HUDEP-2 (cell line): ENCODE results near the gene YKT6.
"Not testable (repeated sequence)": the region's sequence is repeated elsewhere in the genome, so short reads cannot be mapped to it uniquely, and the experiment has no call there.

Experiments
- DNase-seq, 76 experiments: peaks; one replicate each; lab custom pipeline; 2025; ENCODE audit not compliant: unreplicated experiment in 76 of 76; lab: John Stamatoyannopoulos, UW

The YKT6 gene

GRCh38 chr7:44171901-44172300 lies 28.9 kb upstream of the YKT6 start:
- not testable (repeated sequence) for DNase-seq

GRCh38 chr7:44172352-44172751 lies 28.4 kb upstream of the YKT6 start:
- no peak for DNase-seq

- no peak for DNase-seq
Measured at GRCh38 chr7:44172803-44173424, 27.9 kb upstream of the YKT6 start.

- DNase-seq, result no peak
Measured at GRCh38 chr7:44173911-44174693, 26.7 kb upstream of the YKT6 start.

GRCh38 chr7:44174694-44174948 lies 26.2 kb upstream of the YKT6 start:
- DNase-seq, result not testable (repeated sequence)

- DNase-seq, result no peak
Measured at GRCh38 chr7:44175730-44176129, 25.0 kb upstream of the YKT6 start.

GRCh38 chr7:44176486-44176885 lies 24.3 kb upstream of the YKT6 start:
- DNase-seq, result no peak

GRCh38 chr7:44177570-44178131 lies 23.1 kb upstream of the YKT6 start:
- DNase-seq, result peak in 4 of 76 experiments; percentile 2 to 16 (median 6)

- no peak for DNase-seq
Measured at GRCh38 chr7:44180631-44181030, 20.1 kb upstream of the YKT6 start.

- DNase-seq, result no peak
Measured at GRCh38 chr7:44182827-44183226, 18.0 kb upstream of the YKT6 start.

GRCh38 chr7:44183386-44183785 lies 17.4 kb upstream of the YKT6 start:
- DNase-seq, result no peak

- DNase-seq, result no peak
Measured at GRCh38 chr7:44184206-44184872, 16.4 kb upstream of the YKT6 start.

- no peak for DNase-seq
Measured at GRCh38 chr7:44184873-44185446, 15.8 kb upstream of the YKT6 start.

- DNase-seq, result no peak
Measured at GRCh38 chr7:44185729-44186128, 15.0 kb upstream of the YKT6 start.

GRCh38 chr7:44186736-44187135 lies 14.0 kb upstream of the YKT6 start:
- DNase-seq, result no peak

- no peak for DNase-seq
Measured at GRCh38 chr7:44187636-44188416, 13.0 kb upstream of the YKT6 start.

- no peak for DNase-seq
Measured at GRCh38 chr7:44188480-44189225, 12.1 kb upstream of the YKT6 start.

- DNase-seq, result no peak
Measured at GRCh38 chr7:44189286-44189992, 11.3 kb upstream of the YKT6 start, which contains the start of gene GCK. Gene GCK (minus strand): TSS chr7:44189439. CDS start chr7:44188953, 486 bp downstream.
